ENCODE measurements around the gene FER.

The FER gene

DNA sequence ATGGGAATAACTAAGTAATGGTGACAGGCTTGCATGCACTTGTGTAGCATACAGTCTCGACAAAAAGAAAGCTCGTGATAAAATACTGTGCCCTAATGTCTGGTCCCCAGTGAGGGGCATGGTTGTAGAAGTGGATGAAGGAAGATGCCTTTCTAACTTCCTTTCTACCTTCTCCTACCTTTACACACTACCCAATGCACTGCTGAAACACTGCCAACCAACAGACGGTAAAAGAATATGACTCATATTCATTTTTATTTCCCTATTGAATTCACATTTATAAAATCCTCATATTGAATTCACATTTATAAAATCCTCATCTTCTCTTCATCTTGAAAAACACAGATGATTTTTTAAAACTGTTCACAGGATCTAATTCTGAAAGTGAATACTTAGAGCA lies 439.1 kb downstream of the FER start:
- Mint-ChIP-seq H3K27ac (no peak overlapping the region), H3K27me3 (ENCODE audit: low read depth) (no peaks in the 10 kb centered on the region), H3K36me3 (ENCODE audit: low read depth) (peaks cover 15% of the 10 kb centered on the region), H3K9me3 (no peaks in the 10 kb centered on the region), H3K4me3 (no peak overlapping the region), H3K4me1 (peaks cover 15% of the 10 kb centered on the region)
- TF ChIP-seq, protein P1, sequence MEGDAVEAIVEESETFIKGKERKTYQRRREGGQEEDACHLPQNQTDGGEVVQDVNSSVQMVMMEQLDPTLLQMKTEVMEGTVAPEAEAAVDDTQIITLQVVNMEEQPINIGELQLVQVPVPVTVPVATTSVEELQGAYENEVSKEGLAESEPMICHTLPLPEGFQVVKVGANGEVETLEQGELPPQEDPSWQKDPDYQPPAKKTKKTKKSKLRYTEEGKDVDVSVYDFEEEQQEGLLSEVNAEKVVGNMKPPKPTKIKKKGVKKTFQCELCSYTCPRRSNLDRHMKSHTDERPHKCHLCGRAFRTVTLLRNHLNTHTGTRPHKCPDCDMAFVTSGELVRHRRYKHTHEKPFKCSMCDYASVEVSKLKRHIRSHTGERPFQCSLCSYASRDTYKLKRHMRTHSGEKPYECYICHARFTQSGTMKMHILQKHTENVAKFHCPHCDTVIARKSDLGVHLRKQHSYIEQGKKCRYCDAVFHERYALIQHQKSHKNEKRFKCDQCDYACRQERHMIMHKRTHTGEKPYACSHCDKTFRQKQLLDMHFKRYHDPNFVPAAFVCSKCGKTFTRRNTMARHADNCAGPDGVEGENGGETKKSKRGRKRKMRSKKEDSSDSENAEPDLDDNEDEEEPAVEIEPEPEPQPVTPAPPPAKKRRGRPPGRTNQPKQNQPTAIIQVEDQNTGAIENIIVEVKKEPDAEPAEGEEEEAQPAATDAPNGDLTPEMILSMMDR (IDR thresholded peaks at IDR 0.05; ENCODE audit: unreplicated experiment in 3 of 3): no peak

DNA sequence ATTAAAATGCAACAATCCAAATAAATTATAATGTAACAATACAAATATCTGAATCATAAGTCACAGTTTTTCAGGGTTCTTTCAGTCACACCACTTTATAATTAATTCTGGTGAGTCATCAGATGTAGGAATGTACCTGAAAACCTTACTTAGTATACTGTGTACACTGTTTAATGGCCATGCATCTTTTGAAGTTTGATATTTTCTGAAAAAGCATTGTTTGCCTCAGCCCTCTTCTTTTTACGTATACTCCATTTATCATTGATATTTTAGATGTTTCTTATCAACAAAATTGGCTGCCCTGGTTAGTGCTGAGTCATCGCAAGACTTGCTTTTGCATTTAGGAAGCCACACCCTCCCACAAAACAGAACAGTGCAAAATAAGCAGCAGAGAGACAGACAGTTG lies 443.5 kb downstream of the FER start:
- Mint-ChIP-seq H3K4me3 (no peak overlapping the region), H3K27me3 (ENCODE audit: low read depth) (no peaks in the 10 kb centered on the region), H3K9me3 (no peaks in the 10 kb centered on the region), H3K4me1 (peaks cover 21% of the 10 kb centered on the region), H3K36me3 (ENCODE audit: low read depth) (peaks cover 9% of the 10 kb centered on the region), H3K27ac (peak overlapping the region in 2 of 3 experiments; percentile 26 to 65)
- TF ChIP-seq, protein P1 (IDR thresholded peaks at IDR 0.05; ENCODE audit: unreplicated experiment in 3 of 3): no peak

DNA sequence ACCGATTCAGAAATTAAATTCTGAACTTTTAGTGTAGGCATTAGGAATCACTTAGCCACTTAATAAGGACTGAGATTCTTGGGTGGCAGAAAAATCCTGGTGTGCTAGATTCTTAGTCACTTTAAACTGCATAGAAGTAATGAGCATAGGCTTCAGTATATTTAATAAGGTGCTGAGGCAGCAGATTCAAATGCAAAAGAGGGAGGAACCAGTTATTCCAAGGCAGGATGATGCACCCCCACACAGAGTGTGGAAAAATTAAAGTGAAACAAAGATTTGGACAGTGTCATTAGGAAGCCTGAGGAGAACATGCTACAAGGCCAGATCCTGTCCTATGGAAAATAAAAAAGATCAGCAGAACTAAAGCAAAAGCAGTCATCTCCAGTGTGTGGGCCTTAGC lies 444.3 kb downstream of the FER start:
- H3K27ac Mint-ChIP-seq: peak overlapping the region; percentile 61 to 82 (median 78)
- no peak overlapping the region for H3K4me3 Mint-ChIP-seq
- peaks cover 21% of the 10 kb centered on the region for H3K4me1 Mint-ChIP-seq
- H3K27me3 Mint-ChIP-seq (ENCODE audit: low read depth): no peaks in the 10 kb centered on the region
- TF ChIP-seq, protein P1 (IDR thresholded peaks at IDR 0.05; ENCODE audit: unreplicated experiment in 3 of 3): no peak
- H3K36me3 Mint-ChIP-seq (ENCODE audit: low read depth): peaks cover 3% of the 10 kb centered on the region
- H3K9me3 Mint-ChIP-seq: no peaks in the 10 kb centered on the region

DNA sequence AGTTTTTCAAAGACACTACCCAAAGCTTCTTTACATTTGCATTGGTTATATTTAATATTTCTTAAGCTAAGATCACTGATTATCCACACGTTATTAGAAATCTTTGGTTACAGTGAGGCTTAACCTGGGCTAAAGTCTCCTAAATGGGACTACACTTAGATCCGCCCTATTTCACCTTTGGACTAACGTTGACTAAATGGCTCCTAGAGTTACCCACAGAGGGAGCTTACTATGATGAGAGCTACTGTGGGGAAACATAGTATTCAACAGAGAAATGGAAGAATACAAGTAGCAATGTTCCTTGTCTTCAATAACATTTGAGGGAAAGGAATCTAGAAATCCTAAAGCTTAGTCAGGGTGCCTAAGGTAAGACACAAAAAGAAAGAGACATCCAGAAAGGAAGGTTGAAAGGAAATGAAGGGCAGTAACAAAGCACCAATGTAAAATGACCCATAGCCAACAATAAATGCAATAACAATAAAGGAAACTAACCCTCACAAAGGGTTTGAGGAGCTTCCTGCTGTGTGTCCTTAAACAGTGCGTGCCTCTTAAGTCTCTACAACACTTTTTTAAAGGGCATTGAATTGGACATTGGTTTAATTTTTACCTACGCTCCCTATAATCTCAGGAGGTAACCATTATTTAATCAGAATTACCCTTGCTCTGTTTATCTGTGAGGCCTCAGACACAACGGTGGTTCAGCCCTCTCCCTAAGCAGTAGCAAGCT lies 445.0 kb downstream of the FER start:
- H3K27me3 Mint-ChIP-seq (ENCODE audit: low read depth): no peaks in the 10 kb centered on the region
- TF ChIP-seq, protein P1 (IDR thresholded peaks at IDR 0.05; ENCODE audit: unreplicated experiment in 3 of 3): no peak
- H3K36me3 Mint-ChIP-seq (ENCODE audit: low read depth): peaks cover 3% of the 10 kb centered on the region
- H3K9me3 Mint-ChIP-seq: no peaks in the 10 kb centered on the region
- peaks cover 21% of the 10 kb centered on the region for H3K4me1 Mint-ChIP-seq
- peak overlapping the region; percentile 40 to 82 (median 61) for H3K27ac Mint-ChIP-seq
- no peak overlapping the region for H3K4me3 Mint-ChIP-seq

DNA sequence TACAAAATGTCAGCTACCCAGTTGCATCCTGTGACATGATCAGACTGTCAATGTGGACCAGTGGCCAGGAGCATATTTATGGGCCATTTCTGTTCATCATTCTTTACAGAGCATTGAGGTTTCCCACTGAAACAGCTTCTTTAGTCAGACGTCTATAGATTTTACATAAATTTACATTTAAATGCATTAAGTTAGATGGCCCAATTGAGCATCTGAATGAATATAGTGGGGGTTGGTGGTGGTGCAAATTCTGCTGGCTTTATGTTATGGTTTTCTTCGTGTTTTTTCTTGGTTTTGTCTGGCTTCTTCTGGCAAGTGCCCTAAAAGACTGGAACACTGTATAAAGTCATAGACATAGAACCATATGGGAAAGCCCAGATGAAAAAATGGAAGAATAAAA lies 448.0 kb downstream of the FER start:
- H3K27ac Mint-ChIP-seq: peak overlapping the region in 1 of 3 experiments; percentile 37
- H3K27me3 Mint-ChIP-seq (ENCODE audit: low read depth): no peaks in the 10 kb centered on the region
- TF ChIP-seq, protein P1 (IDR thresholded peaks at IDR 0.05; ENCODE audit: unreplicated experiment in 3 of 3): no peak
- H3K4me1 Mint-ChIP-seq: peaks cover 14% of the 10 kb centered on the region
- H3K4me3 Mint-ChIP-seq: no peak overlapping the region
- H3K9me3 Mint-ChIP-seq: no peaks in the 10 kb centered on the region
- H3K36me3 Mint-ChIP-seq (ENCODE audit: low read depth): no peaks in the 10 kb centered on the region
